ENCODE measurements around the gene MAMDC2. TPM values are rescaled to one million over a fixed set of nuclear protein-coding genes. Genes with fewer than 3 reads are reported as not detected.

Gene MAMDC2
- polyA plus RNA-seq, 1 experiment, result 28.0 TPM

- CTCF ChIA-PET, result interaction anchor here (0.6 to 3.6 kb wide), 5 partner anchors 62 to 131 kb away, joined by 3 to 12 read pairs (median 5); no protein-coding TSS in a partner anchor
- no peak for TF ChIP-seq CTCF (IDR thresholded peaks at IDR 0.05; ENCODE audit: insufficient read depth, low read depth, low read length)
- Histone ChIP-seq H3K4me3 (ENCODE audit: low read depth, low read length) (no peak overlapping the region), H3K27me3 (ENCODE audit: control insufficient read depth, insufficient read depth, low read length) (no peaks in the 10 kb centered on the region), H3K36me3 (ENCODE audit: control insufficient read depth, insufficient read depth, low read length) (no peaks in the 10 kb centered on the region)
- DNase-seq (ENCODE audit: low read depth), result no peak
- POLR2A ChIA-PET, result interaction anchor here (0.8 kb wide), 1 partner anchor 65 kb away, joined by 4 read pairs; no protein-coding TSS in a partner anchor
Measured at GRCh38 chr9:70049236-70049635, 5.6 kb downstream of the MAMDC2 start.

GRCh38 chr9:70049672-70050271 lies 6.1 kb downstream of the MAMDC2 start:
- CTCF ChIA-PET, result interaction anchor here (0.6 to 3.6 kb wide), 5 partner anchors 61 to 131 kb away, joined by 3 to 12 read pairs (median 5); no protein-coding TSS in a partner anchor
- no peak overlapping the region for H3K4me3 ChIP-seq (ENCODE audit: low read depth, low read length)
- H3K27me3 ChIP-seq (ENCODE audit: control insufficient read depth, insufficient read depth, low read length), result no peaks in the 10 kb centered on the region
- TF ChIP-seq CTCF (IDR thresholded peaks at IDR 0.05; ENCODE audit: insufficient read depth, low read depth, low read length), result no peak
- POLR2A ChIA-PET, result interaction anchor here (0.8 kb wide), 1 partner anchor 64 kb away, joined by 4 read pairs; no protein-coding TSS in a partner anchor
- H3K36me3 ChIP-seq (ENCODE audit: control insufficient read depth, insufficient read depth, low read length), result no peaks in the 10 kb centered on the region
- DNase-seq (ENCODE audit: low read depth), result no peak

GRCh38 chr9:70052768-70053167 lies 9.1 kb downstream of the MAMDC2 start:
- no peak for TF ChIP-seq CTCF (IDR thresholded peaks at IDR 0.05; ENCODE audit: insufficient read depth, low read depth, low read length)
- no peaks in the 10 kb centered on the region for H3K36me3 ChIP-seq (ENCODE audit: control insufficient read depth, insufficient read depth, low read length)
- POLR2A ChIA-PET, result no interaction called here
- H3K27me3 ChIP-seq (ENCODE audit: control insufficient read depth, insufficient read depth, low read length), result no peaks in the 10 kb centered on the region
- CTCF ChIA-PET, result interaction anchor here (1.1 to 1.3 kb wide), 2 partner anchors 10 to 81 kb away, joined by 3 to 7 read pairs; no protein-coding TSS in a partner anchor
- no peak for DNase-seq (ENCODE audit: low read depth)
- no peak overlapping the region for H3K4me3 ChIP-seq (ENCODE audit: low read depth, low read length)

GRCh38 chr9:70053864-70054263 lies 10.2 kb downstream of the MAMDC2 start:
- no peaks in the 10 kb centered on the region for H3K36me3 ChIP-seq (ENCODE audit: control insufficient read depth, insufficient read depth, low read length)
- ChIA-PET POLR2A (no interaction called here), CTCF (interaction anchor here (1.0 to 1.6 kb wide), 3 partner anchors 9 to 59 kb away, joined by 3 to 4 read pairs (median 3); no protein-coding TSS in a partner anchor)
- no peak overlapping the region for H3K4me3 ChIP-seq (ENCODE audit: low read depth, low read length)
- no peak for DNase-seq (ENCODE audit: low read depth)
- no peaks in the 10 kb centered on the region for H3K27me3 ChIP-seq (ENCODE audit: control insufficient read depth, insufficient read depth, low read length)
- TF ChIP-seq CTCF (IDR thresholded peaks at IDR 0.05; ENCODE audit: insufficient read depth, low read depth, low read length), result no peak

- CTCF ChIA-PET, result interaction anchor here (1.0 to 1.6 kb wide), 2 partner anchors 8 to 13 kb away, joined by 3 to 4 read pairs; no protein-coding TSS in a partner anchor
- Histone ChIP-seq H3K27me3 (ENCODE audit: control insufficient read depth, insufficient read depth, low read length) (no peaks in the 10 kb centered on the region), H3K4me3 (ENCODE audit: low read depth, low read length) (no peak overlapping the region), H3K36me3 (ENCODE audit: control insufficient read depth, insufficient read depth, low read length) (no peaks in the 10 kb centered on the region)
- POLR2A ChIA-PET, result no interaction called here
- DNase-seq (ENCODE audit: low read depth), result no peak
- no peak for TF ChIP-seq CTCF (IDR thresholded peaks at IDR 0.05; ENCODE audit: insufficient read depth, low read depth, low read length)
Measured at GRCh38 chr9:70054521-70054920, 10.9 kb downstream of the MAMDC2 start.

All from BJ (cell line).